ENCODE results near the gene UBE3B.

- TF ChIP-seq CTCF (IDR thresholded peaks at IDR 0.05) (no peak), POLR2A (IDR thresholded peaks at IDR 0.05) (no peak), POLR2AphosphoS5 (IDR thresholded peaks at IDR 0.05) (no peak)
Measured at GRCh38 chr12:109494348-109494881, 17.0 kb downstream of the UBE3B start.

Measured in prostate gland (tissue), 2 donors.